ENCODE data around the gene TOX3.

The TOX3 gene

GRCh38 chr16:52422307-52422706, 124.6 kb downstream of the TOX3 start:
- Histone ChIP-seq H3K27me3 (no peaks in the 10 kb centered on the region), H3K36me3 (no peaks in the 10 kb centered on the region), H3K27ac (no peak overlapping the region), H3K9me3 (no peaks in the 10 kb centered on the region), H3K4me1 (no peaks in the 10 kb centered on the region), H3K4me3 (no peak overlapping the region)
- no peak for DNase-seq
- TF ChIP-seq CTCF (IDR thresholded peaks at IDR 0.05): no peak
- intact Hi-C loops (cut with DNase I; ENCODE audit: low total_unique reads): no loop called here

GRCh38 chr16:52418201-52418600, 128.7 kb downstream of the TOX3 start:
- H3K4me3 ChIP-seq: no peak overlapping the region
- no peaks in the 10 kb centered on the region for H3K27me3 ChIP-seq
- intact Hi-C loops (cut with DNase I; ENCODE audit: low total_unique reads): no loop called here
- H3K36me3 ChIP-seq: no peaks in the 10 kb centered on the region
- H3K9me3 ChIP-seq: no peaks in the 10 kb centered on the region
- no peak overlapping the region for H3K27ac ChIP-seq
- DNase-seq: no peak
- no peak for TF ChIP-seq CTCF (IDR thresholded peaks at IDR 0.05)
- H3K4me1 ChIP-seq: no peaks in the 10 kb centered on the region

- intact Hi-C loops (cut with DNase I; ENCODE audit: low total_unique reads): no loop called here
- no peaks in the 10 kb centered on the region for H3K9me3 ChIP-seq
- no peaks in the 10 kb centered on the region for H3K4me1 ChIP-seq
- H3K36me3 ChIP-seq: no peaks in the 10 kb centered on the region
- H3K27me3 ChIP-seq: no peaks in the 10 kb centered on the region
- no peak for DNase-seq
- no peak for TF ChIP-seq CTCF (IDR thresholded peaks at IDR 0.05)
- no peak overlapping the region for H3K27ac ChIP-seq
- H3K4me3 ChIP-seq: no peak overlapping the region
These were observed 130.1 kb downstream of the TOX3 start for GRCh38 chr16:52416888-52417287.

- intact Hi-C loops (cut with DNase I; ENCODE audit: low total_unique reads): no loop called here
- DNase-seq: no peak
- Histone ChIP-seq H3K27me3 (no peaks in the 10 kb centered on the region), H3K27ac (no peak overlapping the region), H3K36me3 (no peaks in the 10 kb centered on the region), H3K9me3 (no peaks in the 10 kb centered on the region), H3K4me1 (no peaks in the 10 kb centered on the region), H3K4me3 (no peak overlapping the region)
- TF ChIP-seq CTCF (IDR thresholded peaks at IDR 0.05): no peak
These were observed 135.9 kb downstream of the TOX3 start for GRCh38 chr16:52411011-52411410.

- no peak overlapping the region for H3K4me3 ChIP-seq
- intact Hi-C loops (cut with DNase I; ENCODE audit: low total_unique reads): no loop called here
- no peaks in the 10 kb centered on the region for H3K4me1 ChIP-seq
- no peaks in the 10 kb centered on the region for H3K36me3 ChIP-seq
- no peak for DNase-seq
- no peak overlapping the region for H3K27ac ChIP-seq
- no peaks in the 10 kb centered on the region for H3K9me3 ChIP-seq
- no peak for TF ChIP-seq CTCF (IDR thresholded peaks at IDR 0.05)
- H3K27me3 ChIP-seq: no peaks in the 10 kb centered on the region
These were observed 138.6 kb downstream of the TOX3 start for GRCh38 chr16:52408191-52408845.

GRCh38 chr16:52407778-52408177, 139.2 kb downstream of the TOX3 start:
- no peak overlapping the region for H3K27ac ChIP-seq
- H3K4me1 ChIP-seq: no peaks in the 10 kb centered on the region
- H3K27me3 ChIP-seq: no peaks in the 10 kb centered on the region
- no peak overlapping the region for H3K4me3 ChIP-seq
- DNase-seq: no peak
- TF ChIP-seq CTCF (IDR thresholded peaks at IDR 0.05): no peak
- no peaks in the 10 kb centered on the region for H3K36me3 ChIP-seq
- intact Hi-C loops (cut with DNase I; ENCODE audit: low total_unique reads): no loop called here
- H3K9me3 ChIP-seq: no peaks in the 10 kb centered on the region
